ENCODE measurements around the gene HSH2D.
"Not testable (repeated sequence)": the region's sequence is repeated elsewhere in the genome, so short reads cannot be mapped to it uniquely, and the experiment has no call there.

The HSH2D gene

GRCh38 chr19:16161840-16162239 is 18.4 kb downstream of the HSH2D start:
- no peaks in the 10 kb centered on the region for H3K9me3 ChIP-seq (ENCODE audit: insufficient read depth, low read depth, low read length)
- H3K36me3 ChIP-seq (ENCODE audit: insufficient read depth, low read depth, low read length): no peaks in the 10 kb centered on the region
- no peaks in the 10 kb centered on the region for H3K27me3 ChIP-seq (ENCODE audit: insufficient read depth, low read length)
- no peak overlapping the region for H3K27ac ChIP-seq (ENCODE audit: low read length)
- H3K4me3 ChIP-seq (ENCODE audit: low read length): no peak overlapping the region
- no peak overlapping the region for H3K9ac ChIP-seq (ENCODE audit: low read depth, low read length)
- H3K4me1 ChIP-seq (ENCODE audit: insufficient read depth, low read length): no peaks in the 10 kb centered on the region; the same call in 1 of the 2 replicates

GRCh38 chr19:16164222-16164890 is 20.9 kb downstream of the HSH2D start:
- no peak overlapping the region for H3K4me3 ChIP-seq (ENCODE audit: low read length)
- no peaks in the 10 kb centered on the region for H3K36me3 ChIP-seq (ENCODE audit: insufficient read depth, low read depth, low read length)
- H3K9ac ChIP-seq (ENCODE audit: low read depth, low read length): no peak overlapping the region
- H3K9me3 ChIP-seq (ENCODE audit: insufficient read depth, low read depth, low read length): no peaks in the 10 kb centered on the region
- H3K27ac ChIP-seq (ENCODE audit: low read length): no peak overlapping the region
- H3K27me3 ChIP-seq (ENCODE audit: insufficient read depth, low read length): no peaks in the 10 kb centered on the region
- H3K4me1 ChIP-seq (ENCODE audit: insufficient read depth, low read length): no peaks in the 10 kb centered on the region; the same call in 1 of the 2 replicates

- no peaks in the 10 kb centered on the region for H3K27me3 ChIP-seq (ENCODE audit: insufficient read depth, low read length)
- no peak overlapping the region for H3K27ac ChIP-seq (ENCODE audit: low read length)
- H3K9ac ChIP-seq (ENCODE audit: low read depth, low read length): no peak overlapping the region
- no peaks in the 10 kb centered on the region for H3K4me1 ChIP-seq (ENCODE audit: insufficient read depth, low read length)
- no peaks in the 10 kb centered on the region for H3K9me3 ChIP-seq (ENCODE audit: insufficient read depth, low read depth, low read length)
- H3K36me3 ChIP-seq (ENCODE audit: insufficient read depth, low read depth, low read length): no peaks in the 10 kb centered on the region
- H3K4me3 ChIP-seq (ENCODE audit: low read length): no peak overlapping the region
Measured at GRCh38 chr19:16166417-16166816, 22.9 kb downstream of the HSH2D start.

GRCh38 chr19:16167055-16167454 is 23.6 kb downstream of the HSH2D start:
- H3K4me1 ChIP-seq (ENCODE audit: insufficient read depth, low read length): no peaks in the 10 kb centered on the region
- H3K9me3 ChIP-seq (ENCODE audit: insufficient read depth, low read depth, low read length): no peaks in the 10 kb centered on the region
- no peak overlapping the region for H3K27ac ChIP-seq (ENCODE audit: low read length)
- no peak overlapping the region for H3K4me3 ChIP-seq (ENCODE audit: low read length)
- H3K27me3 ChIP-seq (ENCODE audit: insufficient read depth, low read length): no peaks in the 10 kb centered on the region
- H3K9ac ChIP-seq (ENCODE audit: low read depth, low read length): no peak overlapping the region
- no peaks in the 10 kb centered on the region for H3K36me3 ChIP-seq (ENCODE audit: insufficient read depth, low read depth, low read length)

GRCh38 chr19:16168465-16169081 is 25.1 kb downstream of the HSH2D start:
- H3K27me3 ChIP-seq (ENCODE audit: insufficient read depth, low read length): no peaks in the 10 kb centered on the region
- H3K36me3 ChIP-seq (ENCODE audit: insufficient read depth, low read depth, low read length): no peaks in the 10 kb centered on the region
- H3K27ac ChIP-seq (ENCODE audit: low read length): no peak overlapping the region
- no peaks in the 10 kb centered on the region for H3K4me1 ChIP-seq (ENCODE audit: insufficient read depth, low read length)
- H3K9me3 ChIP-seq (ENCODE audit: insufficient read depth, low read depth, low read length): no peaks in the 10 kb centered on the region
- H3K9ac ChIP-seq (ENCODE audit: low read depth, low read length): no peak overlapping the region
- no peak overlapping the region for H3K4me3 ChIP-seq (ENCODE audit: low read length)

- no peak overlapping the region for H3K9ac ChIP-seq (ENCODE audit: low read depth, low read length)
- no peak overlapping the region for H3K4me3 ChIP-seq (ENCODE audit: low read length)
- H3K27ac ChIP-seq (ENCODE audit: low read length): no peak overlapping the region
- H3K27me3 ChIP-seq (ENCODE audit: insufficient read depth, low read length): no peaks in the 10 kb centered on the region
- H3K4me1 ChIP-seq (ENCODE audit: insufficient read depth, low read length): no peaks in the 10 kb centered on the region
- H3K36me3 ChIP-seq (ENCODE audit: insufficient read depth, low read depth, low read length): no peaks in the 10 kb centered on the region
- no peaks in the 10 kb centered on the region for H3K9me3 ChIP-seq (ENCODE audit: insufficient read depth, low read depth, low read length)
Measured at GRCh38 chr19:16170134-16170533, 26.6 kb downstream of the HSH2D start.

DNA sequence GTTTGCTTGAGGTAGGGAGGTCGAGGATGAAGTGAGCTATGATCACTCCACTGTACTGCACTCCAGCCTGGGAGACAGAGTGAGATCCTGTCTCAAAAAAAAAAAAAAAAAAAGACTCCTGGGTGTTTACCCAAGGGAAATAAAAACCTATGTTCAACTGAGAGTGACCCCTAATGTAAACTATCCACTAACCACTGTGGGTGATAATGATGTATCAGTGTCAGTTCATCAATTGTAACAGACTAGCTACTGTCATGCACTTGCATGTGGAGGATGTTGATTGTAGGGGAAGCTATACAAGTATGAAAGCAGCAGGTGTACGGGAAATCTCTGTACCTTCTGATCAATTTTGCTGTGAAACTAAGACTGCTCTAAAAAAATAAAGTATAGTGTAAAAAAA is 32.5 kb downstream of the HSH2D start:
- Histone ChIP-seq H3K9ac (ENCODE audit: low read depth, low read length) (no peak overlapping the region), H3K27ac (ENCODE audit: low read length) (no peak overlapping the region), H3K9me3 (ENCODE audit: insufficient read depth, low read depth, low read length) (peaks cover 10% of the 10 kb centered on the region; the same call in 1 of the 2 replicates), H3K4me3 (ENCODE audit: low read length) (no peak overlapping the region), H3K36me3 (ENCODE audit: insufficient read depth, low read depth, low read length) (no peaks in the 10 kb centered on the region), H3K27me3 (ENCODE audit: insufficient read depth, low read length) (no peaks in the 10 kb centered on the region), H3K4me1 (ENCODE audit: insufficient read depth, low read length) (no peaks in the 10 kb centered on the region)

DNA sequence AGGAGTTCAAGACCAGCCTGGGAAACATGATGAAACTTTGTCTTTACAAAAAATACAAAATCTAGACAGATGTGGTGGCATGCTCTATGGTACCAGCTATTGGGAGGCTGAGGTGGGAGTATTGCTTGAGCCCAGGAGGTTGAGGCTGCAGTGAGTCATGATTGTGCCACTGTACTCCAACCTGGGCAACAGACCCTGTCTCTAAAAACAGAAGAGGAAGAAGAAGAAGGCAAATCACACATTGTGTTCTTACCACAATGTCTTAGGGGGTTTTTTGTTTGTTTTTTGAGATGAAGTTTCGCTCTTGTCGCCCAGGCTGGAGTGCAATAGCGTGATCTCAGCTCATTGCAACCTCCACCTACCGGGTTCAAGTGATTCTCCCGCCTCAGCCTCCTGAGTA is 35.4 kb downstream of the HSH2D start:
- not testable (repeated sequence) for H3K4me1 ChIP-seq (ENCODE audit: insufficient read depth, low read length); H3K27me3 ChIP-seq (ENCODE audit: insufficient read depth, low read length); H3K27ac ChIP-seq (ENCODE audit: low read length); H3K36me3 ChIP-seq (ENCODE audit: insufficient read depth, low read depth, low read length); H3K9ac ChIP-seq (ENCODE audit: low read depth, low read length); H3K4me3 ChIP-seq (ENCODE audit: low read length)
- H3K9me3 ChIP-seq (ENCODE audit: insufficient read depth, low read depth, low read length): peaks cover 10% of the 10 kb centered on the region; the same call in 1 of the 2 replicates

- no peaks in the 10 kb centered on the region for H3K36me3 ChIP-seq (ENCODE audit: insufficient read depth, low read depth, low read length)
- H3K9ac ChIP-seq (ENCODE audit: low read depth, low read length): no peak overlapping the region; the same call in 1 of the 2 replicates
- no peak overlapping the region for H3K4me3 ChIP-seq (ENCODE audit: low read length)
- peaks cover 6% of the 10 kb centered on the region; the same call in 1 of the 2 replicates for H3K9me3 ChIP-seq (ENCODE audit: insufficient read depth, low read depth, low read length)
- no peaks in the 10 kb centered on the region for H3K4me1 ChIP-seq (ENCODE audit: insufficient read depth, low read length)
- H3K27ac ChIP-seq (ENCODE audit: low read length): no peak overlapping the region
- H3K27me3 ChIP-seq (ENCODE audit: insufficient read depth, low read length): no peaks in the 10 kb centered on the region
Measured at GRCh38 chr19:16180611-16181010, 37.1 kb downstream of the HSH2D start.

DNA sequence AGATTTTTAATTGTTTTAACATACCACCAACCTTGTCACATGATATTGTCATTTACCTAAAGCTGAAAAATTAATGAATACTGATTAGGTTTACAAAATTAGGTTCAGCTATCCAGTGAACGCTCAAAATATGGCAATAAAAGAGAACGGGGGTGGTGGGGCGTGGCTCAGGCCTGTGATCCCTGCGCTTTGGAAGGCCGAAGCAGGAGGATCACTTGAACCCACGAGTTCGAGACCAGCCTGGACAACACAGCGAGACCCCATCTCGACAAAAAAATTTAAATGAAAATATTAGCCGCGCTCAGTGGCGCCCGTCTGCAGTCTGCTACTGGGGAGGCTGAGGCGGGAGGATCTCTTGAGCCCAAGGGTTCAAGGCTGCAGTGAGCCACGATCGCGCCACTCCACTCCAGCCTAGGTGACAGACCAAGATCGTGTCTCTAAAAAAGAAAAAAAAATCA is 41.2 kb downstream of the HSH2D start:
- Histone ChIP-seq H3K27ac (ENCODE audit: low read length) (no peak overlapping the region), H3K9me3 (ENCODE audit: insufficient read depth, low read depth, low read length) (no peaks in the 10 kb centered on the region), H3K4me1 (ENCODE audit: insufficient read depth, low read length) (peaks cover 4% of the 10 kb centered on the region; the same call in 1 of the 2 replicates), H3K9ac (ENCODE audit: low read depth, low read length) (no peak overlapping the region), H3K4me3 (ENCODE audit: low read length) (peak overlapping the region; percentile 91), H3K27me3 (ENCODE audit: insufficient read depth, low read length) (no peaks in the 10 kb centered on the region), H3K36me3 (ENCODE audit: insufficient read depth, low read depth, low read length) (peaks cover 21% of the 10 kb centered on the region)

DNA sequence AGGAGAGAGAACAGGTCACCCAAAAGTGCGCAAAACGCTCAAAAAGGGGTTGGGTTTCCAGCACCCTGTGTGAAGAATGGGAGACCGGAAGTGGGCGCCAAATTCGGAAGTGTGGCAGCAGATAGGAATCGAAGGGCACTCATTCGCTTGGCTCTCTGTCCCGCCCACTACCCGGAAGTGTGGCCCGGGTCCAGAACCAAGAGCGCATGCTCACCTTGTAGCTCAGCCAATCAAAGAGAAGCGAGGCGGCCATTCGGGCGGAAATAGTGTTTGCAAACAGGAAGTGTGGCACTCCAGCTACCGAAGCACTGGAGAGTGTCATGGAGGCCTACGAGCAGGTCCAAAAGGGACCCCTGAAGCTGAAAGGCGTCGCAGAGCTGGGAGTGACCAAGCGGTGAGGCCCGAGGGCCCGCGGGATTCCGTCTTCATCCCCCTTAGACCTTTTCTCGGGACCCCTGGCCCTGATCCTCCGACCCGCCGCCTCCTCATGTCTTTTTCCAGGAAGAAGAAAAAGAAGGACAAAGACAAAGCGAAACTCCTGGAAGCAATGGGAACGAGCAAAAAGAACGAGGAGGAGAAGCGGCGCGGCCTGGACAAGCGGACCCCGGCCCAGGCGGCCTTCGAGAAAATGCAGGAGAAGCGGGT is 41.8 kb downstream of the HSH2D start, which contains the start of gene FAM32A:
Gene FAM32A, plus strand, starts transcription at position 288 of the 645 bp plus-strand sequence. Its CDS starts 33 bp downstream, at position 321.
- Histone ChIP-seq H3K27me3 (ENCODE audit: insufficient read depth, low read length) (no peaks in the 10 kb centered on the region), H3K27ac (ENCODE audit: low read length) (peak within 1 kb of the TSS; percentile 33), H3K36me3 (ENCODE audit: insufficient read depth, low read depth, low read length) (peaks cover 26% of the 10 kb centered on the region), H3K4me3 (ENCODE audit: low read length) (peak within 1 kb of the TSS; percentile 91), H3K4me1 (ENCODE audit: insufficient read depth, low read length) (peaks cover 4% of the 10 kb centered on the region; the same call in 1 of the 2 replicates), H3K9me3 (ENCODE audit: insufficient read depth, low read depth, low read length) (no peaks in the 10 kb centered on the region), H3K9ac (ENCODE audit: low read depth, low read length) (peak within 1 kb of the TSS; percentile 91)
